ENCODE results near the gene FHIT.

Gene FHIT

DNA sequence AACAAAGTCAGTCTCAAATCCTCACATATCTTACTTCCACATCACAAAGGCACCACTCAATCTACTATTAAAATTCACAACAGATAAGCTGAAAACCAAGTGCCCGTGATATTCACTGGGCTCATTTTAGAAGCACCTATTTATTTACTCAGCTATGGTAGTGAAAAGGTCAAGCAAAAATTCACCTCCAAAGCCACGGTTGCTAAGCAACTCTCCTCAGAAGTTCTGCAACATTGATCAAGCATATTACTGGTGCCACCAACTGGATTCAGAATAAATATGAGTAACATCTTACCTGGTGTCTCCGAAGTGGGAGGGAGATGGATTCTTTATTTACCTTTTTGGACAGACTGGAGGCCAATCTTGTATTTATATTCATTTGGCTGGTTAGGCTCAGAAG is 714.8 kb downstream of the FHIT start:
- TF ChIP-seq, protein P1, sequence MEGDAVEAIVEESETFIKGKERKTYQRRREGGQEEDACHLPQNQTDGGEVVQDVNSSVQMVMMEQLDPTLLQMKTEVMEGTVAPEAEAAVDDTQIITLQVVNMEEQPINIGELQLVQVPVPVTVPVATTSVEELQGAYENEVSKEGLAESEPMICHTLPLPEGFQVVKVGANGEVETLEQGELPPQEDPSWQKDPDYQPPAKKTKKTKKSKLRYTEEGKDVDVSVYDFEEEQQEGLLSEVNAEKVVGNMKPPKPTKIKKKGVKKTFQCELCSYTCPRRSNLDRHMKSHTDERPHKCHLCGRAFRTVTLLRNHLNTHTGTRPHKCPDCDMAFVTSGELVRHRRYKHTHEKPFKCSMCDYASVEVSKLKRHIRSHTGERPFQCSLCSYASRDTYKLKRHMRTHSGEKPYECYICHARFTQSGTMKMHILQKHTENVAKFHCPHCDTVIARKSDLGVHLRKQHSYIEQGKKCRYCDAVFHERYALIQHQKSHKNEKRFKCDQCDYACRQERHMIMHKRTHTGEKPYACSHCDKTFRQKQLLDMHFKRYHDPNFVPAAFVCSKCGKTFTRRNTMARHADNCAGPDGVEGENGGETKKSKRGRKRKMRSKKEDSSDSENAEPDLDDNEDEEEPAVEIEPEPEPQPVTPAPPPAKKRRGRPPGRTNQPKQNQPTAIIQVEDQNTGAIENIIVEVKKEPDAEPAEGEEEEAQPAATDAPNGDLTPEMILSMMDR (IDR thresholded peaks at IDR 0.05; ENCODE audit: low read depth, low read length, missing control alignments) = no peak
- no peak for DNase-seq (ENCODE audit: low read depth)
- H3K4me3 ChIP-seq (ENCODE audit: low read depth, low read length) = no peak overlapping the region

DNA sequence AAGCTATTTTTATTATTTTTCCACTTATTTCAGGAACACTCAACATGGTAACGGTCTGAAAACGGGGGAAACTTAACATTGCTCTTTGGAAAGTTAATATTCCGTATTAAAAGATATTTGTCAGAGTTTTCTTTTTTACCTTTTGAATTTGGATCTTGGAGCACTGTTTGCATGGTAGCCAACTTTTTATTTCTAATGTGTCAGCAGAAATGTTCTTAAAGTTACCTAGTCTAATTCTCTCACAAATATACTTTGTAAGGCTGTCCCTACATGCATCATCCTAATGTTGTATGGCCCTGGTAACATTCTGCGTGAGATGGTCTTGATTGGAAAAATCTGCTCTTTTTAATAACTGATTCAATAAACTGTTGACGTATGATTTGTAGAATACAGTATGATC is 719.5 kb downstream of the FHIT start:
- no peak for DNase-seq (ENCODE audit: low read depth)
- no peak overlapping the region for H3K4me3 ChIP-seq (ENCODE audit: low read depth, low read length)
- TF ChIP-seq, protein P1 (IDR thresholded peaks at IDR 0.05; ENCODE audit: low read depth, low read length, missing control alignments) = no peak

DNA sequence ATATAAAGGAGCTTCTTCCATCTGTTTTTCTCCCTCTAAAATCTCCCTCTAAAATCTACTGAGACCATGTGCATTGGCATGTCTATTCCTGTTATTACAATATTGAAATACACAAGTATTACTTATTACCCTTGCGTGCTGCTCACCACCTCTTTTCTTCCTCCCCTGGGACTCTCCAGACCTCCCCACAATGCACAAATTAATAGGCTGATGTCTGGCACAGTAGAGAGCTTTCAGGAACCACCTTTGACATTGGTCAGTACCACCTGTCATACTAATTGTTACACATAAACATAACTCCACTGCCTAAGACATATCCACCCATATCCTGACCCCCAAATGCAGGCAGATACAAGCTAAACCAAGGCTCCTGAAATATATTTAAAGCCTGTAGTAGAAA is 722.6 kb downstream of the FHIT start:
- TF ChIP-seq, protein P1 (IDR thresholded peaks at IDR 0.05; ENCODE audit: low read depth, low read length, missing control alignments) = no peak
- no peak for DNase-seq (ENCODE audit: low read depth)
- H3K4me3 ChIP-seq (ENCODE audit: low read depth, low read length) = no peak overlapping the region

DNA sequence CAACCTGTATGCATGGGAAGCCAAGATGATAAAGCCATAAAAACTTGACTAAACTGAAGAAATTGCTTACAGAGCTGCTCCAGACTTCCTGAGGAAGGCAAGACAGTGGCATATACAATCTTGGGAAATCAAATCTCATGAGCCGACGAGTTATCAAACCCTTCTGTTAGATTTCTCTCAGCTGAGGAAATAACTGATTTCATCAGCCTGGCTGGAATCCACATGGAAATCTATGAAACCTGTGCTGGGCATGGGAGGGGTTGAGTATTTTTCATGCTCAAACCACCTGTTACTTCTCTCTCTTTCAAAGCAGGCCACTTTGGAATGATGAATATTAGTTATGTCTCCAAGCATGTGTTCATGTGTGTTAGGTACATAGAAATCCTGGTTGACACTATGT is 727.7 kb downstream of the FHIT start:
- no peak for DNase-seq (ENCODE audit: low read depth)
- TF ChIP-seq, protein P1 (IDR thresholded peaks at IDR 0.05; ENCODE audit: low read depth, low read length, missing control alignments) = no peak

DNA sequence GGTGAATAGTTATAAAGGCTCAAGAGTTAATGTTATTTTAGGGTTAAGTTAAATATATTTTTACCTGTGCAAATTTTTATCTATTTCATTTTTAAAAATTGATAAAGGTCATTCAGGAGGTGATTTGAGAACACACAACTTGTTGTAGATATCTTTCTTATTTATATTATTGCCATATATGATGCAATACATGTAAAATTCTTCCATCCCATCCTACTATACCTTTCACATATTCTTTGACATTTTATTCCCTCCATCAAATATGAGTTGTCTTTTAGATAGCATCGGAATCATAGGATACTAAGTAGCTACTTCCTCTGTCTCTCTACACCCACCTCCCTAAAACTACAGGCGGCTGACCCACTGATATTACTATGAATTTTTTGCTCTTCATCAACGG is 734.1 kb downstream of the FHIT start:
- TF ChIP-seq, protein P1 (IDR thresholded peaks at IDR 0.05; ENCODE audit: low read depth, low read length, missing control alignments) = no peak
- H3K4me3 ChIP-seq (ENCODE audit: low read depth, low read length) = no peak overlapping the region
- DNase-seq (ENCODE audit: low read depth) = no peak

More for the DNA sequence above, 727.7 kb downstream of the FHIT start:
- H3K4me3 ChIP-seq (ENCODE audit: low read depth, low read length) = no peak overlapping the region

DNA sequence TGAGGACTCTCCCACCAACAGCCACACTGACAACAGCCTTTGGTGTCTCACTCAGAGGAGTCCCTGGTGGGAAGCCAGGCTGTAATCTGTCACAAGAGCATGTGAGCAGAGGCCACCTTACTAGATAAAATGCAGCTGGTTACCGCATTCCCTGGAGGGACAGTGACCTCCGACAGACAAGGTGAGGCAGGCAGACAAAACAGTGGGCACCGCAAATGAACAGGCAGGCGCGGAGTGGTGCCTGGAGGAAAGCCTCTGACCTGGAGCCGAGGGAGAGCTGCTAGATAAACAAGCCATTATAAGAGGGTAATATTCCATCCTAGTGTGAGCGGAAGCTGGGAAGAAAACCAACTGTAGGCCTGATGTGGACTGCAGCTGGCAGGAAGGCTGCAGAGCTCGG is 736.4 kb downstream of the FHIT start:
- H3K4me3 ChIP-seq (ENCODE audit: low read depth, low read length) = no peak overlapping the region
- no peak for DNase-seq (ENCODE audit: low read depth)
- TF ChIP-seq, protein P1 (IDR thresholded peaks at IDR 0.05; ENCODE audit: low read depth, low read length, missing control alignments) = no peak

DNA sequence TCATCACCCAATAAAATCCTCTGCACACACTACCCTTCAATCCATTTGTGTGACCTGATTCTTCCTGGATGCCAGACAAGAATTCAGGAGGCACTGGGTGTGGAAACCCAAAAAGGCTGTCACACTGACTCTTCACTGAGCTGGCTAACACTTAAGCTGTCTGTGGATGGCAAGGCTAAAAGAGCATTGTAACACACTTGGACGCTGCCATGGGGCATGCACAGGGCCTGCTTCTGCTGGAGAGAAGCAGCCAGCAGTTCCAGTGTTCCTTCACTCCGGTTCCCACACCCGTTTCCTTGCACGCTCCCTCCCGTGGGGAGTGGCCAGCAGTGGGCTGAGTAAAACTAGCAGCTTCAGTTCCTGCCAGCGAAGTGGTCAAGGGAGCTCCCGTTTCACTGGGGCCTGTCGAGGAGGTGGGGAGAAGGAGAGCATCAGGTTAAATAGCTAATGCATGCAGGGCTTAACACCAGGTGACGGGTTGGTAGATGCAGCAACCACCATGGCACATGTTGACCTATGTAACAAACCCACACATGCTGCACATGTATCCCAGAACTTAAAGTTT is 737.1 kb downstream of the FHIT start:
- H3K4me3 ChIP-seq (ENCODE audit: low read depth, low read length) = no peak overlapping the region
- no peak for DNase-seq (ENCODE audit: low read depth)
- TF ChIP-seq, protein P1 (IDR thresholded peaks at IDR 0.05; ENCODE audit: low read depth, low read length, missing control alignments) = no peak
